ENCODE results near the gene WDR59.

Gene WDR59

DNA sequence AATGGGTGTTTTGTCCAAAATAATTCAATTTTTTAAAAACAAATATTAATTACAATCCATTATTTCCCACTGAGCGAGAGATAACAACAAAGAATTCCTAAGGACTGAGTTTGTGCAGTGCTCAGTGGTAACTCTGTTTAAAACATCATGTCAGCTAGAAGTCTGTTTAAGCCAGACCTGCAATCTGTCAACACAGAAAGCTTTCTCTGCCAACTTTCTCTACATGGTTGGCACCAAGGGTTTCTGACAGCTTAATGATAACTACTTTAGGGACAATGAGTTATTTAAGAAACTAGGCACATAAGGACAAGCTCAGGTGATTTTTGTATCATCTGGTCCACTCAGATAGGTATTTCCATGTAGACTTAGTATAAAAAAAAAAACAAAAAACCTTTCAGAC lies 81.8 kb downstream of the WDR59 start:
- no peak for DNase-seq (ENCODE audit: low spot score)

DNA sequence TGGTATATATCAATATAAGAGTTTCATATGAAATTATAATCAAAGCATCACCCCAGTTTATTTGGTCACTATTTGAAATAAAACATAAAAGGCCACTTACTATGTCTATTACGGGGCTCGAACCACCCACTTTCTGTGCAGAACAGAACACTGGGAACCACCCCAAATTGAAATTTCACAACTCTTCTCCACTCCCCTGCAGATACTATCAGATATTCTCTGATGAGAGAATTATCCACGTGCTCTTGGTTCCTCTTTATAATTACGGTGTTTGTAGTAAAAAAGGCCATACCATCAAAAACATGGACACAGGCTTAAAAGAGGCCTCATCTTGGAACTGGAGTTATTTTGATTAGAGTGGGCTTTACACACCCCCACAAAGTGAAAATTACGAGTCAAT lies 82.8 kb downstream of the WDR59 start:
- DNase-seq (ENCODE audit: low spot score) = no peak

DNA sequence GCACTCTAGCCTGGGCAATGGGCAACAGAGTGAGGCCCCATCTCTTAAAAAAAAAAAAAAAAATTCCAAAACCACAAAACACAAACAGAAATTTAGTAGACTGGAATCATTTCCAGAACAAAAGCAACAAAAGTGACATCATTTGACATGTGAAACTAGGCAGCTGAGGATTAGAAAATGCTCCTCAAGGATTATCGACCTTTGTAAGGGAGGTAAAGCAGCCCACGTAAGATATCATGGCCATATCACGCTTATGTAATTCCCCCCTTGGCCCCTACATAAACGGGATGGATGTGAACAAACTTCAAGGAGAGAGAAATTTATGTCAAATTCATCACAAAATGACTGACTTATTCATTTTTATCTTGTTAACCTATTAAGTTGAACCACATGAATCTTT lies 83.3 kb downstream of the WDR59 start:
- DNase-seq (ENCODE audit: low spot score) = no peak

DNA sequence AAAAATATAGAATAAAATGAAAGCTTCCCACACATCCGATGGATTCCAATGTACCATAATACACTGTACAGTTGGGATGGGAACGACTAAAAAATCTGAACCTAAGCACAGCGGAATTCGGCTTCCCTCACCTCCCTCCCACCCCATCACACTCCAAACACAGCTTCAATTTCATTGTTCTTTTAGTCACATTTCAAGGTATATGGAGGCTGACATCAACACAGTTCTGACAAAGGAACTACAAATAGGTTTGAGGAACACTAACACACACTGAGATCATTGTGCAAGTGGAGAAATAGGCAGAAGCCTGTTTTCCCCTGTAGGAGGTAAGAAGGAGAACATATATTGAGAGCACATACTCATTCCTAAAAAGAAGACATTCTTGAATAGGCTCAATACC lies 85.1 kb downstream of the WDR59 start:
- DNase-seq (ENCODE audit: low spot score) = no peak

DNA sequence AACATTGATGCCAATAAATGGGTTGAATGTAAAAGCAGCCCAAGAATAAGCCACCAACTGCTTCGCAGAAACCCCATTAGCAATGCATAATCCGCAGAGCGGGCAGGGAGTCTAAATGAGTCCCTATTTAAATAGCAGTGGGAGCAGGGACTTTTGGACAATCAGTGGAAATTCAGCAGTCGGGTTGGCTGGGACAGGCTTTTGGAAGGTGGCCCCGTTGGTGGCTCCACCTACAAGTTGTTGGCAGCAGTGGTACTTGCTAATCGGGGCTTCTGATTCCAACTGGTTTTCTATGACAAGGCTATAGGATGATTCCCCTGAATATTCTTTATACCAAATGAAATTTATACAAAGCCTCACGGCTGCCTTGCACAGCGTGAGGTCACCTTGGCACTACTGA lies 86.3 kb downstream of the WDR59 start:
- DNase-seq (ENCODE audit: low spot score) = no peak

DNA sequence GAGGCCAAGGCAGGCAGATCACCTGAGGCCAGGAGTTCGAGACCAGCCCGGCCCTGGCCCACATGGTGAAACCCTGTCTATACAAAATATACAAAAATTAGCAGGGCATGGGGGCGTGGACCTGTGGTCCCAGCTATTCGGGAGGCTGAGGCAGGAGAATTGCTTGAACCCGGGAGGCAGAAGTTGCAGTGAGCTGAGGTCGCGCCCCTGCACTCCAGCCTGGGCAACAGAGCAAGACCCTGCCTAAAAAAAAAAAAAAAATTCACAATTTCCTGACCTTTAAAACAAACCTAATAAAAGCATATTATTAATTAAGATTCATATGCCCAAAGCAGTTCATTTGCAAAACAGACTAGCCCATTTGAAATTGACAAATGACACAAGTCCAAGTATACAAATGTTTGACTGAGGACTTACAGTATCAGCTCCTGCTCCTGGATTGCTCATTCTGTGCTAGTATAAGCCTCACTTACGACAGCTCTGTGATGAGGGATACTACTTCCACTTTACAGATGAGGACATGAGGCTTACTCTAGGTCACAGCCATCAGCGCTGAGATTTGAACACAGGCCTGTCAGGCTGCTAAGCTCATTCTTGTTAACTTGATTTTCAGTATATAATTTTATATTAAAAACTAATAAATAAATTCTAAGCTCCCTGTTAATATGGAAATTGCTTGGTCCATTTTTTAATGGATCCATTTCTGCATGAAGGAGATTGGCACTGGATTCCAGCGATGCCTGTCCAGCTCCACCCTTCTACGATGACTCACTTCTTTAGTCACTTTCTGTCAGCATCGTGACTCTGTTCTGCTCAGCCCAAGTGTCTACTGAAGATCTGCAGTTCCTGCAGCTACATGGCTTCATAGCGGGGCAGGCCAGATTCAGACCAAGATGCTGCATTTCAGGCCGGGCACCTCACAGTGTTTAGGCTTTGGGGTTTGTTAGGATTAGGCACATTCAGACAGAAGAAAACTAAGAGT lies 88.2 kb downstream of the WDR59 start:
- peak; percentile 68 for DNase-seq (ENCODE audit: low spot score)

DNA sequence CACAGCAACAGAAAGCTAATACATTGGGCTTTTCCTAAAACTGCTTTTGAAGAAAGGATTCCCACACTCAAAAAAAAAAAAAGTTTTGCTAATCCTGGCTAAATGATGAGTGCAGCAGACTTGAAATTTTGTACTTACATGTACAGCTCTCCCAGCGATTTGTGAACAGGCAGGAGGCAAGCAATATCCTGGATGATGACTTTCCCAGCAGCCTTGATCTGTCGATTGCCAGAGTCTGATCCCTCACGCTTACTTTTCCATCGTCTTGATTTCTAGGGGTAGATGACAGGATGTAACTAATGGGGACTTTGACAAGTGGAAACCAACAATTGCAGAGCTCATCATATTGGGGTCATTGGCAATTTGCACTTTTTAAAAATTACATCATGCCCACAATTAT lies 91.4 kb downstream of the WDR59 start:
- no peak for DNase-seq (ENCODE audit: low spot score)

DNA sequence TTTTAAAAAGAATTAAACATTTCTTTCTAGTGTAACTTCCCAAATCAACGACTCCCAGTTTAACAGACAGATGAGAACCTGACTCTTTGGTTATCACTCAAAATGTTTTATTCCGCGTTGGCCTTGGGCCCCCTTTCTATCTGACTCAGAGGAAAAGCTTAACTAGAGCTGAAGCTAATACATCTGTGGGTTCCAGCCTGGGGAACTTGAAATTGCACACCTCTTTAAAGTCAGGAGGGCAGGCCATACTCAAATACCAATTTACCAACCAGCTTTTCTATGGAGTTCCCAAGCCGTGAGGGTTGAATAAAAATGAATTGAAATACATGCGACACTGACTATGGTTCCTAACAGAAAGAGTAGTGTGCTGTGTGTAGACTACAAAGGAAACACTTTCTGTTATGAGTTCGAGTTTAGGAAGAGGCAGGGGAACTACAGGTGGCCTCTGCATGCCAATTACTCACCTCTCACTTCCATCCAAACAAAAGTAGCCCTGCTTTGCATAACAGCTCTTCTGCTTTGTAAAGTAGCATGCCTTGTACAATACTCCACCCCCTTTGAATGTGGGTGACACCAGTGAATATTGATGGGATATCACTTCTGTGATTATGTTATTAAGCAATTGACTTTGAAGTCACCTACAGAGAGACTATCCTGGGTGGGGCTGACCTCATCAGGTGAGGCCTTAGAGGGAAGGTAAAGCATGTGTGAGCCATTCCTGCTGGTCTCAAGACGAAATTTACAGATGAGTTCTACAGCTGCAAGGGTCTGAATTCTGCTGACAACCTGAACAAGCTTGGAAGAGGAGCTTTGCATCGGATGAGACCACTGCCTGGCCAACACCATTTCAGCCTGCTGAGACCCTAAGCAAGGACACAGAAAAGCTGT lies 92.1 kb downstream of the WDR59 start:
- DNase-seq (ENCODE audit: low spot score) = no peak

DNA sequence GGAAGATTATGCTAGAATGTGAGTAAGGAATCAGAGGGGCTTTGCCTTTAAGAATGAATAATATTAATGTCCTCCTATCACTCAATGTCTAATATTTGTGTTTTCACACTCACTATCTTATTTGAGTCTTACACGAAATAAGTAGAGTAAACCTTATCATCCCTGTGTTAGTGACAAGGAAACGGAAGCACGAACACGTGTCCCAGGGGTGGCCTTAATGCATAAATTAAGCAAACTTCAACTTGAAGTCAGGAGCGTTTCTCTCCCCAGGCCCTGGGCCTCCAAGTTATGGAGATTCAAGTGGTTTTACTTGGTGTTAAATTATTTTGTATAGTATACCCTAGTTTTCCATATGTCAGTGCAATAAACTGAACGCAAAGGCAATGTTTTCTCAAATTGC lies 96.0 kb downstream of the WDR59 start:
- no peak for DNase-seq (ENCODE audit: low spot score)

DNA sequence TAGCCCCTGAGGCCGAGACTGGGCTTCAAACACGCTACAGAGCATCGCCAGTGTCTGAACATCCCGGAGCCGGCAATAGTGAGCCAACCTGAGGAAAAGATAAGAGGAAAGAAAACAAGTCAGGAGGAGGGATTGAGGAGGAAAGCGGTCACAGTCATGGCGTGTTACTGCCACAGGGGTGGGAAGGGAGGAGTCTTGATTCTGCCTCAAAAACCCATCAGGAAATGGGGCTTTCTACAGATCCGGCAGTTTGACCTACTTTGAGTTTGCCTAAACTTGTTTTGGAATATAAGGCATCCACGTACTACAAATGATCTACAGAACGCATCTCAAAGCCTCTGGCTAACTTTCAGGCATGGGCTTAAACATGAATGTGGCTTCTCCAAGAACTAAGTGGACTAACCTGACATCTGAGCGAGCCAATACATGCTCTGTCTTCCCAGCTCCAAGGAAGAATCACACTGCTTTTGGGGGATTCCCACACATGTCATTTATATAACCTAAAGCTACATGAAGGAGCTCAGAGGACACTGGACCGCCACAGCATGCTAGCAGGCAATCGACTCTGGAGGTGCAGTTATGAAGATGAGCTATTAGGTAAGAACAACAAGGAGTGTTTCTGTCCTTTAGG lies 96.6 kb downstream of the WDR59 start:
- DNase-seq (ENCODE audit: low spot score) = no peak

DNA sequence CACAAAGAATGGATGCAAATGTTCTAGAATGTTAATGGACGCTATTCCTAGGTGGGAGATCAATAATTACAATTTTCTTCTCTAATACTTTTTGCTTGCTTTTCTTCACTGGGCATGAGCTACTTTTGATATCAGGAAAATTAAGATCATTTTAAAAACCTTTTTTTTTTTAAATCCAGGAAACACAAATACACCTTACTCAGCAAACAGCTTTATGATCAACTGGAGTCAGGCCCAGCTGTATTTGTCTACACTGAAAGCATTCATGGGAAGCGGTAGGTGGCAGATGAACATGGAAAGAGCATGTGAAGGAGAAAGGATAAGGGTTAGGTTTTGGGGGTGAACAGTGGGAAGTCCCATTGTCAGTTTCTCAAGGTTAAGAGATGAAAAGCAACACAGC lies 97.8 kb downstream of the WDR59 start:
- DNase-seq (ENCODE audit: low spot score) = no peak

DNA sequence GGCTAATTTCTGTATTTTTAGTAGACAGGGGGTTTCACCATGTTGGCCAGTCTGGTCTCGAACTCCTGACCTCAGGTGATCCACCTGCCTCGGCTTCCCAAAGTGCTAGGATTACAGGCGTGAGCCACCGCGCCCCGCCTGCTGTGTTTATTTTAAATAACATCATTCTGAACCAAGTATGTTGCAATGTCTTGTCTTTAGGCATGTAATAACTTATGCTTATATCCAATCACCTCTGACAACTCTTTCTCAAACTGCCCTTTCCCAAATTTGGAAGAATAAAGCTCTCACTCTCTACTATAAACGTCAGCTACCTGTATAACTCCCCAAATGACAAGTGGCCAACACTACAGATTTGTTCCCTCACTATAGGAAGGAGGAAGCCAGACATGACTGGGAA lies 107.2 kb downstream of the WDR59 start:
- DNase-seq (ENCODE audit: low spot score) = no peak

DNA sequence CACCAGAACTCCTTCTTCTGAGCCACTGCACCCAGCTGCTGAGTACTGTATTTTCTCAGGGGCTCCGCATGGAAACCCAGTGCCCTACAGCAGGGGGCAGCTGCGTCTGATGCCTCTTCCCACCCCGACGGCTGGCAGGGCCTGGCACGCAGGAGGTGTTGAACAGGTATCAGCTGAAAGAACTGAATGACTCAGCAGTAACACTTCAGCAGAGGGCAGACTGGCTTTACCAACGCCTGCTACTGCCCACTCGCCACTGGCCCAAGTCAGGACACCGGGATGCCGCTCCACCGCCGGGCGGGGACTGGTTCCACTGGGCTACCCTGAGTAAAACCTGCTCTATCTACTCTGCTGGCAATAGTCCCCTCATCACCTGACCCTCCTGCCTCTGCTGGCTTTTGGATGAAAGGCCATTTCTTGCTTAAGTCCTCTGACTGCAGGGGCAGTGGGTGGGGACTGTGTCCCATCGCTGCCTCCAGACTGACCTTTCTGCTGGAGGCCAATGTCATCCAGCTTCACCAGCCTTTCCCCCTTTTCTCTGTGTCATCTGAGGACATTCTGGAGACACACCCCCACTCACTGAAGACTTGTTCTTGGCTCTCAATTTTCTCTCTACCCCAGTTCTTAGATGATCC lies 109.9 kb downstream of the WDR59 start:
- peak; percentile 16 for DNase-seq (ENCODE audit: low spot score)

DNA sequence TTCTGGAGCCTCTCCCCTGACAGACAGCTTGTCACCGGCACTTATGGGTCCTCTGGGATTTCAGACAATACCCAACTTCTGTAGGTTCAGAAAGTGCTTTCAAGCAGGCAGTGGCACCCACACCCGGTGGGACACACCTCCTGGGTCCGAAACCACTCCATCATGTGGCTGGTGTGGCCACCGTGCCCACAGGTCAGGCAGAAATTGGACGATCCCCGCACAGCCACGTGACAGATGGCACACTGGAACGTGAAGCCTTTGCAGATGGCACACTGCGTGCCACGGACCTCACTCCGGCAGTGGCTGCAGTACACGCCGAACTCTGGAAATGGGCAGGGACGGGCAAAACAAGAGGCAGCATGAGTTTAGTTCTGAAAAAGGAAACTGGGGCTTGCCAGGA lies 110.8 kb downstream of the WDR59 start:
- DNase-seq (ENCODE audit: low spot score) = no peak

DNA sequence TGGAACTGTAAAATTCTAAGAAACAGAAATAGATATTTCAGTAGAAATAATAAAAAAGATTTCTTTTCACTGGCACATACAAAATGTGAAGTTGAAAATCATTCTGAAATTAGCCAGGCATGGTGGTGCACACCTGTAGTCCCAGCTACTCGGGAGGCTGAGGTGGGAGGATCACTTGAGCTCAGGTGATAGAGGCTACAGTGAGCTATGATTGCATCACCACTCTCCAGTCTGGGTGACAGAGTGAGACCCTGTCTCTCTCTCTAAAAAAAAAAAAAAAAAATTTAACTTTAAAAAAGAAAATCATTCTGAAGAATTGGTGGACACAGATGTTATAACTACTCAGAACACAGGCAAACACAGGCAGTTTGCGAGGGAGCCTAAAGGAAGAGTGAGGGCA lies 112.6 kb downstream of the WDR59 start:
- DNase-seq (ENCODE audit: low spot score) = no peak

DNA sequence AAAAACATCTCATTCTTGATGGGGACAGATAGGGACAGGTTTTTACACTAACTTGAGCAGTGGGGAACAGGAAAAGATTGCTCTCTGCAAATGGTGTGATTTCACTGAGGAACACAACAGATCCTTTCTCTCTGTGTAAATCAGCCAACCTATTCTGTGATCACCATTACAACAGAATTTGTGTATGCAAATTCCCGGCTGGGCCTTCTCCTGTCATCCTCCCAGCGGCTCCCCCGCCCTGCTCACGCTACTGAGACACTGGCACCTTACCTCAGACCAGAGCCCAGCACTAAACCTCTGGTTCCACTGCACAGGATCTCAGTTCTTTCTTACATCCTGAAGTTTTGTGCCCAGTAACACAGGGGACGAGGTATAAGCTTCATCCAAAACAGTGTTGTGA lies 113.3 kb downstream of the WDR59 start:
- DNase-seq (ENCODE audit: low spot score) = no peak

DNA sequence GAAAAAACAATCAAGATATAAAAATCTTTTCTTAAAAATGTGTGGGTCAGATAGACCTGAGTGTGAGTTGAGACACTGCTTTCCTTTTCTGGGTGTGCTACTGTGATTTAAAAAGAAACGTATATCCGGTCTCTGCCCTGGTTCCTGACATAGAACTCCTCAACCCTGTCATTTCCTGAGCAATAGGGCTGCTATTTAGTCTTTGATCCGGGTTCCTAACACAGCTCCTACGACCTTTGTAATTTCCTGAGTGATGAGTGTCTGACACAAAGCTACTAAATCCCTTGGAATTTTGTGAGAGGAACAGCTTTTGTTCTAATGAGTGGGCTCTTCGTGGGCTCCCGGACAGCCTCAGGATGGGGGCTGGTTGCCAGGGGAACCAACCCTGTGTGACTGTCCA lies 116.4 kb downstream of the WDR59 start:
- peak; percentile 56 for DNase-seq (ENCODE audit: low spot score)

DNA sequence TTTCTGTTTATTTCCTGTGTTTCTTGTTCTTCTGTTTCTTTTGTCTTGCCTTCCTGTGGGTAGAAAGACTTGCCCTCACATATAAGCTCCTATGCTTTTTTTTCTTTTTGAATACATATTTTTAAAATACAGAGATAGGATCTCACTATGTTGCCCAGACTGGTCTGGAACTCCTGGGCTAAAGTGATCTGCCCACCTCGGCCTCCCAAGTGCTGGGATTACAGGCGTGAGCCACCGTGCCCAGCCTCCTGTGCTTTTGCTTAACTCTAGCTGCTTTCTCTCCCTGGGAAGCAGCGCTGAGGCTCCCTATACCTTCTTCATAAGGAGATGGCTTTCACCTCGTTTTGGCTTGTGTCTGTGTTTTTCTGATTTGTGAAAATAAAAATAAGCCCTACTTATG lies 116.9 kb downstream of the WDR59 start:
- DNase-seq (ENCODE audit: low spot score) = no peak

DNA sequence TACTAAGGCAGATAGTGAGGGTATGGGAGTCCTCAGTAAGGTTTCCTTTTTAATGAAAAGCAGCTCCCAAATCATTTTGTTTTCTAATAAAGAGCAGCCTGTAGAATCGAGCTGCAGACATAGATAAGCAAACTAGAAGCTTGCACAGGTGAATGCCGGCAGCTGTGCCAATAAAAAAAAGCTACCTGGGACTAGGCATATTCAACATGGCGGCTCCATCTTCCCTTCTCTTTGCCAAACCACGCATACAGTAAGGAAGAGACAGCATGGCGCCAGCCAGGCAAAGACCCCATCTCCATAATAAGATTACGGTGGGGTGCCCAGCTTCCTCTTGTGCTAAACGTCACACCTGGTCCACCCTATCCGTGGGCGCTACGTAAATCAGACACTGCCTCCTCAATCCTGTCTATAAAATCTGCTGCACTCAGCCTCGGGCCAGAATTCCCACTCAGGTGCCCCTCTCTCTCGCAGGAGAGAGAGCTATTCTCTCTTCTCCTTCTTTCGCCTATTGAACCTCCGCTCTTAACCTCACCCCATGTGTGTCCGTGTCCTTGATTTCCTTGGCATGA lies 117.6 kb downstream of the WDR59 start:
- no peak for DNase-seq (ENCODE audit: low spot score)

DNA sequence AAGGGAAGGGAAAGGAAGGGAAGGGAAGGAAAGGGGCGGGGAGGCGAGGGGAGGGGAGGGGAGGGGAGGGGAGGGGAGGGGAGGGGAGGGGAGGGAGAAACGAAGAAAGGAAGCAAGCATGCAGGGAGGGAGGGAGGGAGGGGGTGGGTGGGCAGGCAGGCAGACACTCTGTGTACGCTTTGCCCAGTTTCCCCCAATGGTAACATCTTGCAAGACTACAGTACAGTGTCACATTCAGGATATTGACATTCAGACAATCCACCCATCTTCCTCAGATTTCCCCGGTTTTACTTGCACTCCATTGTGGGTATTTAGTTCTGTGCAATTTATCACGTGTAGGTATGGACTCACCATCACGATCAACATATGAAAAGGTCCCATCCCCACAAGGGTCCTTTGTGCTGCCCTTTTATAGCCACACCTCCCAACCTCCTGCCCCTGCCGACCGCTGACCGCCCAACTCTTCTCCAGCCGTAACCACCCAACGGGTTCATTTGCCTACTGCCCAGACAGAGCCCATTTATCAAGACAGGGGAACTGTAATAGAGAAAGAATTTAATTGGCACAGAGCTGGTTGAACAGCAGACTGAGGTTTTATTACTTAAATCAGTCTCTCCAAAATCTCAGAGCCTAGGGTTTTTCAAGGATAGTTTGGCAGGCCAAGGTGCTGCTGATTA lies 118.9 kb downstream of the WDR59 start:
- DNase-seq (ENCODE audit: low spot score) = no peak

DNA sequence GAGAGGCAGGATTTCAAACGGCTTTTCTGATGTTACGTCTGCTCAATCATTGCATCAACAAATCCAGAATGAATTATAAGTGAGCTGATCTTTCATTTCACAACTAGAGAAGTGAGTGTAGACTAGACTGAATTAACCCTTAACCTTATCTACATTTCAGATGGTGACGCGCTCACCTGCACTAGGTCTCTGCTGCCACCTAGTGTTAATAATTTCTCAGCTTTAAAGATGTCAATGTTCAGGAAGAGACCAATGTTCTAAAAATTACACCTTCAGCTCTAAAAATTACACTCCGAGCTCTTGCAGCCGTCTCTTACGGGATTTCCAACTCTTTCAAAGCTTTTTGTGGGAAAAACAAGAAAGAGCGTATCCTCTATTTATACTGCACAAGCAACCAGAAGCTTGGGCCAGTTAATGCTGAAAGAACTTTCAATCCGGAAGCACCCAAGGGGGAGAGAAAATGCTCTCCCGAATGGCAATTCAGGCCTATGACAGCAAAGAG lies 122.1 kb downstream of the WDR59 start:
- peak; percentile 66 for DNase-seq (ENCODE audit: low spot score)
